ENCODE measurements around the gene FAM20C. TPM values are rescaled to one million over a fixed set of nuclear protein-coding genes. Genes with fewer than 3 reads are reported as not detected.

The FAM20C gene
- total and polyA plus RNA-seq, 10 of the 15 experiments (the other 5 are each of a cell fraction or from before 2014, with no cell fraction given) = 0.44 TPM; not detected in 9

- Histone ChIP-seq H2AFZ (ENCODE audit: control insufficient read depth, low read depth, low read length) (no peak overlapping the region), H3K4me2 (ENCODE audit: control insufficient read depth, insufficient read depth) (no peak overlapping the region), H3K79me2 (ENCODE audit: control insufficient read depth, insufficient read depth, low read length) (no peaks in the 10 kb centered on the region), H4K20me1 (ENCODE audit: control insufficient read depth, insufficient read depth) (no peaks in the 10 kb centered on the region), H3K9me3 (replicated peaks; ENCODE audit: control insufficient read depth, insufficient read depth, low read length) (no peaks in the 10 kb centered on the region; the same call in 2 of the 3 replicates), H3K4me3 (no peak overlapping the region), H3K36me3 (ENCODE audit: control insufficient read depth in 2 of 2, insufficient read depth in 2 of 2, low read length in 1 of 2) (no peaks in the 10 kb centered on the region), H3K27me3 (replicated peaks in 1 of 2; ENCODE audit: control insufficient read depth in 2 of 2, insufficient read depth in 2 of 2, low read length in 1 of 2) (no peaks in the 10 kb centered on the region), H3K27ac (ENCODE audit: control insufficient read depth, insufficient read depth) (no peak overlapping the region), H3K9ac (ENCODE audit: control insufficient read depth, insufficient read depth, low read length) (no peak overlapping the region), H3K4me1 (ENCODE audit: control insufficient read depth, insufficient read depth, low read length) (no peaks in the 10 kb centered on the region)
- ChIA-PET SMC1A (ENCODE audit: uncharacterized antibody, unreplicated experiment) (no interaction called here), CTCF (no interaction called here), RAD21 (ENCODE audit: unreplicated experiment) (no interaction called here), POLR2A (no interaction called here)
- in situ Hi-C loops (cut with MboI) = no loop called here
- BruUV-seq (replicated peaks) = no TSS peak
- ATAC-seq = no peak
- no peak for FAIRE-seq
- intact Hi-C loops (cut with micrococcal nuclease; ENCODE audit: unreplicated experiment) = no loop called here
- DNase-seq (ENCODE audit: low read depth, low spot score) = no peak
- 46% methylated on average over 26 of the region's 28 CpGs for whole genome bisulfite sequencing (ENCODE audit: insufficient coverage, insufficient replicate concordance, low lambda C conversion rate, missing lambda C conversion rate)
- no peak for TF ChIP-seq CBX5 (IDR thresholded peaks at IDR 0.05; ENCODE audit: low read depth)
- TF ChIP-seq LARP7 (IDR thresholded peaks at IDR 0.05) = no peak
- TF ChIP-seq, protein P1, sequence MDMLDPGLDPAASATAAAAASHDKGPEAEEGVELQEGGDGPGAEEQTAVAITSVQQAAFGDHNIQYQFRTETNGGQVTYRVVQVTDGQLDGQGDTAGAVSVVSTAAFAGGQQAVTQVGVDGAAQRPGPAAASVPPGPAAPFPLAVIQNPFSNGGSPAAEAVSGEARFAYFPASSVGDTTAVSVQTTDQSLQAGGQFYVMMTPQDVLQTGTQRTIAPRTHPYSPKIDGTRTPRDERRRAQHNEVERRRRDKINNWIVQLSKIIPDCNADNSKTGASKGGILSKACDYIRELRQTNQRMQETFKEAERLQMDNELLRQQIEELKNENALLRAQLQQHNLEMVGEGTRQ (IDR thresholded peaks at IDR 0.05; ENCODE audit: borderline replicate concordance, low read depth, low read length) = no peak
- TF ChIP-seq IRF3 (IDR thresholded peaks at IDR 0.05) = no peak
- TF ChIP-seq GATAD2B (conservative IDR thresholded peaks at IDR 0.05; ENCODE audit: low read depth) = no peak
- no peak for TF ChIP-seq SIN3A (IDR thresholded peaks at IDR 0.05; ENCODE audit: low read depth, low read length)
Observed at GRCh38 chr7:234708-235553, 42.6 kb downstream of the FAM20C start.
